ENCODE data around the gene KRTAP2-1.

DNA sequence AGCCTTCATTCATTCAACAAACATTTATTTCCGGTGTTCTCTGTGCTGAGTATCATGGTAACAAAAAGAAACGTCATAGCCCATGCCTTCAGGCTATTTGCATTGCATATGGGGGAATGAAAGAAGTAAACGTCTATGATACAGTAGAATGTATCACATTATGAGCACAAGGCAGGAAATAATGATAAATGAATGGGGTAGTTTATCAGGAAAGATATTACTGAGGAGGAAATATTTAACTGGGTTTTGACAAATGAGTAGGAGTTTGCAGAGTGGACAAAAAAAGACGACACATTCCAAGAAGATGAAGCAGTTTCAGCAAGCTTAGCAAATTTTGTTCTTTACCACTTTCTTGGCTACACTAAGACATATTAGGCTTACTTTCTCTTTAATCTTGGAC lies 35.5 kb upstream of the KRTAP2-1 start:
- no peak for TF ChIP-seq ETV6 (CRISPR knock-in tag; conservative IDR thresholded peaks at IDR 0.05)
- TF ChIP-seq, protein P1, sequence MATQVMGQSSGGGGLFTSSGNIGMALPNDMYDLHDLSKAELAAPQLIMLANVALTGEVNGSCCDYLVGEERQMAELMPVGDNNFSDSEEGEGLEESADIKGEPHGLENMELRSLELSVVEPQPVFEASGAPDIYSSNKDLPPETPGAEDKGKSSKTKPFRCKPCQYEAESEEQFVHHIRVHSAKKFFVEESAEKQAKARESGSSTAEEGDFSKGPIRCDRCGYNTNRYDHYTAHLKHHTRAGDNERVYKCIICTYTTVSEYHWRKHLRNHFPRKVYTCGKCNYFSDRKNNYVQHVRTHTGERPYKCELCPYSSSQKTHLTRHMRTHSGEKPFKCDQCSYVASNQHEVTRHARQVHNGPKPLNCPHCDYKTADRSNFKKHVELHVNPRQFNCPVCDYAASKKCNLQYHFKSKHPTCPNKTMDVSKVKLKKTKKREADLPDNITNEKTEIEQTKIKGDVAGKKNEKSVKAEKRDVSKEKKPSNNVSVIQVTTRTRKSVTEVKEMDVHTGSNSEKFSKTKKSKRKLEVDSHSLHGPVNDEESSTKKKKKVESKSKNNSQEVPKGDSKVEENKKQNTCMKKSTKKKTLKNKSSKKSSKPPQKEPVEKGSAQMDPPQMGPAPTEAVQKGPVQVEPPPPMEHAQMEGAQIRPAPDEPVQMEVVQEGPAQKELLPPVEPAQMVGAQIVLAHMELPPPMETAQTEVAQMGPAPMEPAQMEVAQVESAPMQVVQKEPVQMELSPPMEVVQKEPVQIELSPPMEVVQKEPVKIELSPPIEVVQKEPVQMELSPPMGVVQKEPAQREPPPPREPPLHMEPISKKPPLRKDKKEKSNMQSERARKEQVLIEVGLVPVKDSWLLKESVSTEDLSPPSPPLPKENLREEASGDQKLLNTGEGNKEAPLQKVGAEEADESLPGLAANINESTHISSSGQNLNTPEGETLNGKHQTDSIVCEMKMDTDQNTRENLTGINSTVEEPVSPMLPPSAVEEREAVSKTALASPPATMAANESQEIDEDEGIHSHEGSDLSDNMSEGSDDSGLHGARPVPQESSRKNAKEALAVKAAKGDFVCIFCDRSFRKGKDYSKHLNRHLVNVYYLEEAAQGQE (IDR thresholded peaks at IDR 0.05; ENCODE audit: borderline replicate concordance in 1 of 2, low read depth in 1 of 2, low read length in 2 of 2) = no peak
- no peak for TF ChIP-seq RORA (CRISPR knock-in tag; IDR thresholded peaks at IDR 0.05)
- no peak for TF ChIP-seq RFX5 (IDR thresholded peaks at IDR 0.05; ENCODE audit: low read depth, low read length)
- no peak for TF ChIP-seq ZMYM3 (CRISPR knock-in tag; IDR thresholded peaks at IDR 0.05)
- TF ChIP-seq NFYB (CRISPR knock-in tag; IDR thresholded peaks at IDR 0.05) = no peak
- TF ChIP-seq ZBTB2 (CRISPR knock-in tag; IDR thresholded peaks at IDR 0.05; ENCODE audit: low read depth) = no peak
- TF ChIP-seq CTCF (CRISPR knock-in tag; IDR thresholded peaks at IDR 0.05) = no peak
- TF ChIP-seq ZBTB49 (CRISPR knock-in tag; IDR thresholded peaks at IDR 0.05; ENCODE audit: borderline replicate concordance) = no peak
- no peak for TF ChIP-seq FOXC1 (CRISPR knock-in tag; IDR thresholded peaks at IDR 0.05; ENCODE audit: borderline replicate concordance)
- no peak for TF ChIP-seq ZNF747 (CRISPR knock-in tag; IDR thresholded peaks at IDR 0.05; ENCODE audit: borderline replicate concordance)

Data from HepG2 (cell line).